Aorta (tissue), 5 donors: ENCODE data around the gene PARD3. TPM values are rescaled to one million over a fixed set of nuclear protein-coding genes. Genes with fewer than 3 reads are reported as not detected.

Experiments
- ATAC-seq: fragments of 200-7000 bp; cut with Tn5 transposase; one replicate; pipeline ENCODE4 v1.9.1; 2022; ENCODE audit warnings: moderate library complexity; ENCODE audit not compliant: low FRiP score
- DNase-seq, 2 donors: peaks; one replicate each; pipeline ENCODE4 v3.0.0-alpha.2; 2020
- H3K27ac ChIP-seq, 2 donors: one replicate each; pipeline ENCODE4 v1.5.1; 2013; ENCODE audit warnings: low read length in 2 of 2, mild to moderate bottlenecking in 2 of 2, moderate library complexity in 2 of 2, control low read depth in 1 of 2, inconsistent platforms in 1 of 2, low read depth in 1 of 2
- H3K27me3 ChIP-seq, 2 donors: one replicate each; pipeline ENCODE4 v1.6.1; 2013; ENCODE audit warnings: control low read depth in 1 of 2, low read length in 1 of 2, mild to moderate bottlenecking in 1 of 2, moderate library complexity in 1 of 2; ENCODE audit not compliant: insufficient read depth in 2 of 2, control insufficient read depth in 1 of 2
- H3K36me3 ChIP-seq, 2 donors: one replicate each; pipeline ENCODE4 v1.6.1; 2013; ENCODE audit warnings: control low read depth in 1 of 2, low read length in 1 of 2, mild to moderate bottlenecking in 1 of 2; ENCODE audit not compliant: insufficient read depth in 2 of 2, control insufficient read depth in 1 of 2
- H3K4me1 ChIP-seq, 2 donors: one replicate each; pipeline ENCODE4 v1.6.1; 2013; ENCODE audit warnings: low read length in 2 of 2, control low read depth in 1 of 2, mild to moderate bottlenecking in 1 of 2, moderate library complexity in 1 of 2; ENCODE audit not compliant: insufficient read depth in 2 of 2, control insufficient read depth in 1 of 2
- H3K4me3 ChIP-seq, 2 donors: one replicate each; pipeline ENCODE4 v1.5.1; 2013; ENCODE audit warnings: low read length in 2 of 2, control low read depth in 1 of 2, mild to moderate bottlenecking in 1 of 2
- H3K9me3 ChIP-seq: one replicate; pipeline ENCODE4 v1.6.1; 2013; ENCODE audit warnings: mild to moderate bottlenecking, low read length; ENCODE audit not compliant: control insufficient read depth
- WGBS, 2 donors: extraction: QIAGEN DNeasy Blood & Tissue Kit; methylation state at CpG; one replicate each; pipeline ENCODE4 v1.1.7; 2013; 5-methylcytosine and 5-hydroxymethylcytosine counted together
- intact Hi-C, 2 donors: fragments of 100-400 bp; cut with DNase I; formaldehyde crosslinking; loops; one replicate each; pipeline versions ENCODE4 v1.14.2 to v1.15.0; 2022
- polyA plus RNA-seq, 2 donors: library from polyadenylated mRNA; stranded (reverse); fragments of 200-250 nt; gene quantifications; one replicate each; pipeline ENCODE4 v1.2.3, GENCODE V29; 2013
- total RNA-seq, 2 donors: library from RNA; stranded (reverse); fragmentation: NEBNext Ultra II Directional; extraction: Animal tissue kit (Norgen Biotek cat#: 25700); gene quantifications; one replicate each; pipeline ENCODE4 v1.2.1, GENCODE V29; 2021
- donor health status: healthy with polysubstance abuse.
- donor health status: Bipolar disorder and iron deficiency.
- donor health status: DM: no; HTN: no; CAD: no.
- donor health status: DM: no; HTN: no; CAD: no.
- donor health status: DM: yes; HTN: yes; CAD: no.

PARD3 gene
- total and polyA plus RNA-seq, 4 donors, result 6.4 to 33.0 (median 28.7) TPM

DNA sequence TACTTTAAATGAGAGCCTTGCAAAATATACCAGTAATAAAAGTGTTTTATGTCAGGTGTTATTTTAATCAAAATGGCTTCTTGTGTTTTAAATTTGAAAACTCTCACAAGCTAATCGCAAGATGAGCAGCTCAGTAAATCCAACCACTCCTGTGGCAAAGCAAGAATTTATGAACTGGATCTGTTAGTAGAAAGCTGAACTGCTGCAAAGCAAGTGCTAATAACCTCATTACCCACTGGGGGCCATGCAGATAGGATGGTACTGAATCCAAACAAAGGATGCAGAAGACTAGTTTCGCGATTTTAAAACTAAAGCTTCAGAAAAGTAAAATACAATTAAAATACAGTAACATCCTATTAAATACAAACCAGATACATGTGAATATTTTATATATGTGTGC, 468.0 kb downstream of the PARD3 start:
- no peaks in the 10 kb centered on the region for H3K27me3 ChIP-seq
- H3K4me3 ChIP-seq, result no peak overlapping the region
- ATAC-seq (no peak), DNase-seq (no peak)
- no peaks in the 10 kb centered on the region for H3K4me1 ChIP-seq
- H3K27ac ChIP-seq, result no peak overlapping the region
- 96 to 98% methylated on average over 3 of the region's 3 CpGs for WGBS, 2 donors
- H3K36me3 ChIP-seq, result no peaks in the 10 kb centered on the region
- intact Hi-C loops, result loop anchor here in 1 of 2 donors (10.0 kb wide), 1 partner anchor 288 kb away; no protein-coding TSS in a partner anchor
- H3K9me3 ChIP-seq, result no peaks in the 10 kb centered on the region

DNA sequence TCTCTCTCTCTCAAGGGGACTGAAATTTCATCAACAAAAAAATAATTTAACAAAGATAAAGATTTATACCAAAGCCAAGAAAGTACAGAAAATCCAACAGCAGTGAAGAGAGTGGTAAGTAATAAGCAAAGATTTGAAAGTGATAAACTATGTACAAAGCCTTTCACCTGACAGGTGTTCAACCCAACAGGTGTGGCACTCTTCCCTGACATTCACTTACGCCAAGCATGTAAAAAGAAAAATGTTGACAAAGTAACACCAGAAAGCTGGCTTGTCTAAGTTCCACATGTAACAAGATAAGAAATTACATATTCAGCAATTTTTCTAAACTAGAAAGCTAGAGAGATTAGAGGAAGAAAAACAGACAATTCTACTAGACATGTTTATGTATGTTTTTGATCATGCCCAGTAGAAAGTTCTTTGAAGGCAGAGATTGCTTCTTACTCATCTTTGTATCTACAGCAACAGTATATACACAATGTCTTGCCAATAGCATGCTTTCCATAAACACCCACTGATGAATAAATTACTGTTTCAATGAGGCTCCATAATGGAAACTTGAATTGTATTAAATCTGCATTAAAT, 468.5 kb downstream of the PARD3 start:
- H3K27me3 ChIP-seq, result no peaks in the 10 kb centered on the region
- DNase-seq, result no peak
- no peak overlapping the region for H3K4me3 ChIP-seq
- H3K27ac ChIP-seq, result no peak overlapping the region
- 89 to 95% methylated on average over 1 of the region's 1 CpG for WGBS, 2 donors
- H3K9me3 ChIP-seq, result no peaks in the 10 kb centered on the region
- no peaks in the 10 kb centered on the region for H3K4me1 ChIP-seq
- intact Hi-C loops, result loop anchor here in 1 of 2 donors (10.0 kb wide), 1 partner anchor 288 kb away; no protein-coding TSS in a partner anchor
- no peak for ATAC-seq
- no peaks in the 10 kb centered on the region for H3K36me3 ChIP-seq

DNA sequence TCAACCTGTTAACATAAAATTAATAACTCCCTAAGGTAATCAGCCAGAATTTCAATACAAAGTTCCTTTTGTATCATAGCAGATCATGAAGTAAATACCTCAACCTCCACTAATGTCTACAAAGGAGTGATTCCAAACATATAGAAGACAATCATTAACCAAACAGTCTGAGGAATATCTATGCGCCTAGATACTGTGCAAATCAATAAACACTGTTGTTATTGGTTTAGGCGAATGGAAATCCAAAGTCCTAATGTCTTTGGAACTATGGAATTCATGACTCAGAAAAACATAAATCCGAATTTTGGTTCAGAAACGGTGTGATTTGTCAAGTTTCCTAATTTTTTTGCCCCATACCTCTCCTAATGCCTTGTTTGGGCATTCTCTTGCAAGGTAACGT, 469.7 kb downstream of the PARD3 start:
- ATAC-seq (no peak), DNase-seq (no peak)
- Histone ChIP-seq H3K36me3 (no peaks in the 10 kb centered on the region), H3K4me1 (no peaks in the 10 kb centered on the region), H3K4me3 (no peak overlapping the region), H3K27ac (no peak overlapping the region), H3K27me3 (no peaks in the 10 kb centered on the region), H3K9me3 (no peaks in the 10 kb centered on the region)
- WGBS, 2 donors, result 81 to 85% methylated on average over 5 of the region's 5 CpGs
- intact Hi-C loops, result loop anchor here in 1 of 2 donors (10.0 kb wide), 1 partner anchor 289 kb away; no protein-coding TSS in a partner anchor

DNA sequence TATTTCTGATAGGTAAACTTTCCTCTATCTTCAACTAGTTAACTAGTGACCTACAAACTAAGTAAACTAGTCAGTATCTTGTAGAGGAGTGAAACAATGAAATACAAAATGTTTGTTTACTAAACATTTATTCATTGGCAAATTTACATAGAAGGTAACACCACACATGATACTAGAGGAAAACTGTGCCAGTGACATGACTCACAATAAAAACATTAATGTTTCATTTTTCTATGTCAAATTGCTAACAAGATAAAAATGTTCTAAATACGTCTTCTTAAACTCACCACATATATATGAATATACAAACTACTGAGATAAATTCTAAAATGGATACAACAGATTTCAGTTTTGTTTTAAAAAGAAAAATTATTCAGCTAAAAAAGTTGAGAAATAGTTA, 471.3 kb downstream of the PARD3 start:
- intact Hi-C loops, result loop anchor here in 1 of 2 donors (10.0 kb wide), 1 partner anchor 291 kb away; no protein-coding TSS in a partner anchor
- DNase-seq (no peak), ATAC-seq (no peak)
- no peaks in the 10 kb centered on the region for H3K27me3 ChIP-seq
- no peaks in the 10 kb centered on the region for H3K36me3 ChIP-seq
- H3K4me1 ChIP-seq, result no peaks in the 10 kb centered on the region
- no peak overlapping the region for H3K27ac ChIP-seq
- no peaks in the 10 kb centered on the region for H3K9me3 ChIP-seq
- H3K4me3 ChIP-seq, result no peak overlapping the region
- WGBS, 2 donors, result 2 to 10% methylated on average over 1 of the region's 1 CpG

DNA sequence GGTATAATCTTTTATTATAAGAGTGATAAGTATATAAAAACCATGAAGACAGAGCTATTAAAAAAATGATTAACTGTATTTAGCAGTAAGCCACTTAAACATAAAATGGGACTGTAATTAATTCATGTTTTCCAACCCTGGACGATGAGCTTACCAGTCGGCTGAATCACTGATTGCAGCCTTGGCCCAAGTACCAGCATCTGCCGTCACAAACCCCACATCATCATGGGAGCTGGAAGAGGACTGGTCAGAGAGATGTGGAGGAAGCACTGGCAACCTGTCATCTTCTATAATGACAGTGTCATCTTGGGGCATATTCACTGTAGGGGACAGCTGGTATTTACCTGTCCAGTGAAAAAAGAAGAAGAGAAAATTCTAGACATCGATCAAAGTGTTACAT, 473.6 kb downstream of the PARD3 start:
- no peak overlapping the region for H3K4me3 ChIP-seq
- ATAC-seq, result no peak
- H3K27me3 ChIP-seq, result no peaks in the 10 kb centered on the region
- WGBS, 2 donors, result 63 to 64% methylated on average over 4 of the region's 4 CpGs
- H3K9me3 ChIP-seq, result no peaks in the 10 kb centered on the region
- no peaks in the 10 kb centered on the region for H3K36me3 ChIP-seq
- no peak overlapping the region for H3K27ac ChIP-seq
- DNase-seq, result peak in 1 of 2 donors; percentile 51
- intact Hi-C loops, result loop anchor here in 1 of 2 donors (10.0 kb wide), 1 partner anchor 293 kb away; no protein-coding TSS in a partner anchor
- no peaks in the 10 kb centered on the region for H3K4me1 ChIP-seq

DNA sequence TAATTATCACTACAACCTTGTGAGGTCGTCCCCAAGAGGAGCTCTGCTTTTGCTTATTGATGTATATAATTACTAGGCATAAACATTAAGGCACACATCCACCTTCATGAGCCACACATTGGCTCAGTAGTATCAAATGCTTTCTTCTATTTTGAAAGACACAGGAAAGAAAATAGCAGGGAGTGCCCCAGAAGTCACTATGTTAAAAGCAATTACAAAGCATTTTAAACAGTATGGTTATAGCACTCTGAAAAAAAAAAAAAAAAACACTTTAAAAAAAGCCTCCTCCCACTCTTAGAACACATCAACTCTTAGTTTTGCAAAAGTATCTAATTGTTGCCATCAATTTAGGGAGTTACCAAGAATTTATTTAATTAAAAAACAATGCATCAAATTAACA, 474.2 kb downstream of the PARD3 start:
- no peaks in the 10 kb centered on the region for H3K36me3 ChIP-seq
- intact Hi-C loops, result loop anchor here in 1 of 2 donors (10.0 kb wide), 1 partner anchor 294 kb away; no protein-coding TSS in a partner anchor
- 87% methylated on average over 1 of the region's 1 CpG for WGBS, 2 donors
- no peak overlapping the region for H3K27ac ChIP-seq
- ATAC-seq (no peak), DNase-seq (no peak)
- no peak overlapping the region for H3K4me3 ChIP-seq
- H3K9me3 ChIP-seq, result no peaks in the 10 kb centered on the region
- H3K27me3 ChIP-seq, result no peaks in the 10 kb centered on the region
- no peaks in the 10 kb centered on the region for H3K4me1 ChIP-seq

DNA sequence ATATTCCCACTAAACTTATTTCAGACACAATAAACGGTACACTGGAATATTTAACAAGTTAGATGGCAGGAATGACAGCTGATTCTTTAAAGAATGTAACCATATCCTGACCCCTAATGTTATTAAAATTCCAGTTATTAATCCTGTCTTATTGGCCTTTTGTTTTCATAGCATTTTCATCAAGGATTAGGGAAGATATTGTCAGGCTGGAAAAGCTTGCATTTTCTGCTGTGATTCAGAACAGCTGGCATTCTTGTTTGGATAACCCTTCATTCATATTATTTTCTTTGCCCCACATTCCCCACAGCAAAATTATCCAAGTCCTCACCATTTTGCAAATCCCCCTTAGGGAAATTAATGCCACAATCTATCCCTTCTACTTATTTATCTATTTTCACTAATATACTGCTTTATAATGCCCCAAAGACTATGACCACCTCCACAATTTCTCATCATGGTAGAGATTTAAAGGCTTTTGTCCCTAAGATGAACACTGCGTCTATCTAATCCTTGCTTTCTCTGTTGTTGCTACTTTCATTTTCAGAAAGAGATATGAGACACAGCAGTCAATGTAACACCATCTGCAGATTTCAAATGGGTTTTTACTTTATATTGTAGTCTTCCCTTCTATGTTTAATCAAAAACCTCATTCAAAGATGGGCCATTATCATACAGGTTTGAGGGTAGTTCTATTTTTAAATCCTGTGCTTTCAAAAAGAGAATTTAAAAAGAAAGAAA, 475.1 kb downstream of the PARD3 start:
- H3K27ac ChIP-seq, result no peak overlapping the region
- H3K4me1 ChIP-seq, result no peaks in the 10 kb centered on the region
- H3K4me3 ChIP-seq, result no peak overlapping the region
- ATAC-seq (no peak), DNase-seq (no peak)
- H3K36me3 ChIP-seq, result no peaks in the 10 kb centered on the region
- no peaks in the 10 kb centered on the region for H3K9me3 ChIP-seq
- H3K27me3 ChIP-seq, result no peaks in the 10 kb centered on the region
- WGBS, 2 donors, result 68 to 75% methylated on average over 2 of the region's 2 CpGs
- intact Hi-C loops, result loop anchor here in 1 of 2 donors (10.0 kb wide), 1 partner anchor 295 kb away; no protein-coding TSS in a partner anchor

DNA sequence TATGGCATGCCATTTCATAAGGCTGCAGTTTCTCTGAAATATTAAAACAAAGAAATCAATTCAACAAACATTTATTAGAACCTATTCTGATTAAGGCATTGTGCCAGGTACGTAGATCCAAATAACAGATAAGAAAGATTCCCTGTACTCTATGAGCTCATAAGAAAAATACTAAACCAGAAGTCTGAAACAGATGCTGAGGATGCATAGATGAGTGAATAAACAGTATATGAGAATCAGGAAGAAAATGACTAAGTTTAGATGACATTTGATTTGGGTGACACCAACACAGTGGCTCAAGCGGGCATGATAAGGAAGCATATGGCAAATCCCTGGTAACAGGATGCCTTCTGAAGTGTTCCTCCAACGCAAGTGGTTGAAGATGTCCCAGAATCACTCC, 477.2 kb downstream of the PARD3 start:
- Histone ChIP-seq H3K27ac (no peak overlapping the region), H3K4me1 (no peaks in the 10 kb centered on the region), H3K9me3 (no peaks in the 10 kb centered on the region), H3K4me3 (no peak overlapping the region), H3K27me3 (no peaks in the 10 kb centered on the region), H3K36me3 (no peaks in the 10 kb centered on the region)
- intact Hi-C loops, result no loop called here
- DNase-seq (no peak), ATAC-seq (no peak)
- WGBS, 2 donors, result 61 to 80% methylated on average over 3 of the region's 3 CpGs
